Lung (tissue), 12 donors: ENCODE data around the gene ANGEL1. TPM values are rescaled to one million over a fixed set of nuclear protein-coding genes. Genes with fewer than 3 reads are reported as not detected.

Experiments
- ATAC-seq: fragments of 200-7000 bp; cut with Tn5 transposase; one replicate; pipeline ENCODE4 v1.9.1; 2020; ENCODE audit warnings: moderate number of reproducible peaks; ENCODE audit not compliant: insufficient read depth, low FRiP score
- DNase-seq, 3 donors: peaks; one replicate each; pipeline ENCODE4 v3.0.0-alpha.2; 2013 to 2017
- H3K27ac ChIP-seq, 2 donors: one replicate each; pipeline ENCODE4 v1.5.1; 2013; ENCODE audit warnings: mild to moderate bottlenecking in 2 of 2, moderate library complexity in 2 of 2, control low read depth in 1 of 2, inconsistent platforms in 1 of 2, low read depth in 1 of 2, low read length in 1 of 2
- H3K27me3 ChIP-seq, 3 donors: one replicate each; pipeline ENCODE4 v1.5.1; 2013; ENCODE audit warnings: low read length in 2 of 3; ENCODE audit not compliant: control insufficient read depth in 3 of 3, insufficient read depth in 3 of 3
- H3K36me3 ChIP-seq, 4 donors: one replicate each; pipeline ENCODE4 v1.5.1; 2013; ENCODE audit warnings: low read length in 4 of 4, mild to moderate bottlenecking in 1 of 4, moderate library complexity in 1 of 4; ENCODE audit not compliant: control insufficient read depth in 4 of 4, insufficient read depth in 4 of 4
- H3K4me1 ChIP-seq, 5 donors: one replicate each; pipeline ENCODE4 v1.5.1; 2013; ENCODE audit warnings: low read length in 5 of 5, mild to moderate bottlenecking in 2 of 5, moderate library complexity in 1 of 5; ENCODE audit not compliant: control insufficient read depth in 5 of 5, insufficient read depth in 5 of 5
- H3K4me3 ChIP-seq: one replicate; pipeline ENCODE4 v1.5.1; 2013; ENCODE audit warnings: mild to moderate bottlenecking, control low read depth, moderate library complexity
- H3K9ac ChIP-seq, 2 donors: one replicate each; pipeline ENCODE4 v1.5.1; 2013; ENCODE audit warnings: low read length in 2 of 2, control low read depth in 1 of 2; ENCODE audit not compliant: insufficient read depth in 1 of 2
- H3K9me3 ChIP-seq, 4 donors: one replicate each; pipeline ENCODE4 v1.5.1; 2013; ENCODE audit warnings: low read length in 3 of 4, mild to moderate bottlenecking in 1 of 4, moderate library complexity in 1 of 4; ENCODE audit not compliant: control insufficient read depth in 4 of 4, insufficient read depth in 3 of 4
- CTCF ChIP-seq: IDR thresholded peaks from 2 replicates; pipeline ENCODE4 v1.5.1; 2012; ENCODE audit warnings: mild to moderate bottlenecking; ENCODE audit errors: control extremely low read depth, extremely low read depth
- WGBS, 2 donors: extraction: QIAGEN DNeasy Blood & Tissue Kit; methylation state at CpG; one replicate each; pipeline ENCODE4 v1.1.7; 2013; 5-methylcytosine and 5-hydroxymethylcytosine counted together
- polyA plus RNA-seq, 2 donors: library from polyadenylated mRNA; stranded (reverse); fragments of 200-250 nt; gene quantifications; one replicate each; pipeline ENCODE4 v1.2.1, GENCODE V29; 2013
- total RNA-seq, 2 donors: library from RNA; depleted of rRNA in 1 of 2; stranded (reverse); fragments of >200 nt in 1 of 2; gene quantifications; one replicate each; pipeline ENCODE4 v1.2.1, GENCODE V29; 2014 to 2021
- donor health status: control.
- donor health status: control.
- donor health status: Bipolar disorder and iron deficiency.
- donor health status: healthy.
- donor health status: DM: yes; HTN: yes; CAD: no.

Gene ANGEL1
- total and polyA plus RNA-seq, 4 donors = 10.4 to 20.4 (median 15.0) TPM

- peak overlapping the region; percentile 47 to 85 for H3K27ac ChIP-seq
- H3K9ac ChIP-seq = no peak overlapping the region
- no peak for TF ChIP-seq CTCF
- H3K9me3 ChIP-seq = no peaks in the 10 kb centered on the region
- DNase-seq = peak in 1 of 3 donors; percentile 5
- H3K36me3 ChIP-seq = peaks cover 0 to 5% (median 0%) of the 10 kb centered on the region in 4 donors
- no peaks in the 10 kb centered on the region for H3K27me3 ChIP-seq
- no peak overlapping the region for H3K4me3 ChIP-seq
- WGBS, 2 donors = 52 to 62% methylated on average over 10 to 11 of the region's 11 CpGs
- H3K4me1 ChIP-seq = peaks cover 3 to 37% (median 21%) of the 10 kb centered on the region in 5 donors
- ATAC-seq = no peak
Measured at GRCh38 chr14:76768671-76769500, 43.8 kb downstream of the ANGEL1 start.

DNA sequence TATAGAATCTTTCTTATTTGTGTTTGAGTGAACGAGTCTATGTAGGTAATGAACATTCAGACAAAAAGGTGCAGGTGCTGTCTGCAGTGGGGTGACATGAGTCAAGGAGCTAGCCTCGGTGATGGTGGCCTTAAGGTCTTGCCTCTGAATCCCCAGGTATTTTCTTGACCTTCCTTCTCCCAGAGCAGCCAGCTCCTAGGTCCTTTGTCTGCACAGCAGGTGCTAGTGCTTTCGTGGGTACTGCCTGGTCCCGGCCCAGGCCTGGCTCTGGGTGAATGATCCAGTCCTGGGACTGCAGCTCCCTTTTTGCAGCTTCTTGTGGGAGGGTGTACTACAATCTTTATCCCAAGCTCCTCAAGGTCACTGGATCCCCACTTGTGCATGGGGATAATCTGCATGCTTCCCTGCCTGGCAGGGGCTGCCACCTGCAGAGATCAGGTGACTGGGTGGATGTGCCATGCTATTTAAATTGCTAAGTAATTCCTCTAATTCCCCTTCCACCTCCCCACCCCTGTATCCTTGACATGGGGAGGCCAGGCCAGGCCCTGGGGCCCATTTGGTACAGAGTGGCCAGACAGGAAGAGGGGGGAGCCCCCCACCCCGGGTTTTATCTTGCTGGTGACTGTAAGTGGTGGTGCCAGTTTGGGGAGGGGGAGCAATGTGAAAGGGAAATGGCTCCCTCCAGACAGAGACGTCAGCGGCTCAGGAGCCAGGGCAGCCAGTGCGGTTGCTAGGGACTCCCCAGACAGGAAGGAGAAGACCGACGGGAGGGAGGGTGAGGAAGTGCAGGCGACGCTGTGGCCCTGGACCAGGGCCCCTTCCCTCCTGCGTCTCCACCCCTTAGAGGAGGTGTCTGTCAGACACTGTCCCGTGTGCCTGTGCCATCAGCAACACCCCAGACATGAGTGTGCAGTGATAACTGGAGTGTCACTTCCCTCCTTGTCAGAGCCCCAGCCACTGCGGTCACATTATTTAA, 44.7 kb downstream of the ANGEL1 start:
- Histone ChIP-seq H3K9me3 (no peaks in the 10 kb centered on the region), H3K36me3 (peaks cover 0 to 5% (median 0%) of the 10 kb centered on the region in 4 donors), H3K4me3 (no peak overlapping the region), H3K9ac (no peak overlapping the region), H3K27ac (peak overlapping the region; percentile 51 to 85), H3K4me1 (peaks cover 3 to 40% (median 17%) of the 10 kb centered on the region in 5 donors), H3K27me3 (no peaks in the 10 kb centered on the region)
- ATAC-seq (peak; percentile 80), DNase-seq (peak; percentile 71 to 84 (median 78))
- no peak for TF ChIP-seq CTCF
- 24 to 31% methylated on average over 14 to 15 of the region's 15 CpGs for WGBS, 2 donors

GRCh38 chr14:76765461-76765931, 47.2 kb downstream of the ANGEL1 start:
- TF ChIP-seq CTCF = no peak
- ATAC-seq (no peak), DNase-seq (peak in 1 of 3 donors; percentile 13)
- Histone ChIP-seq H3K27ac (peak overlapping the region in 1 of 2 donors; percentile 20), H3K9ac (no peak overlapping the region), H3K4me1 (peaks cover 3 to 46% (median 20%) of the 10 kb centered on the region in 5 donors), H3K4me3 (no peak overlapping the region), H3K27me3 (no peaks in the 10 kb centered on the region), H3K36me3 (peaks cover 0 to 5% (median 0%) of the 10 kb centered on the region in 4 donors), H3K9me3 (no peaks in the 10 kb centered on the region)
- WGBS, 2 donors = 76 to 92% methylated on average over 6 of the region's 6 CpGs
